GM23338 (cell line): Measurements from ENCODE around the gene NLGN1. TPM values are rescaled to one million over a fixed set of nuclear protein-coding genes. Genes with fewer than 3 reads are reported as not detected.

Experiments
- ATAC-seq: fragments of 200-7000 bp; cut with Tn5 transposase; 3 replicates; pipeline ENCODE4 v1.9.1; 2020
- DNase-seq: peaks from one replicate; pipeline ENCODE4 v3.0.0-alpha.2; 2015; ENCODE audit warnings: low spot score
- H2AFZ ChIP-seq: fragments of 200-600 bp; sonication (generic); 2 replicates; pipeline ENCODE4 v1.8.0; 2016; ENCODE audit warnings: antibody characterized with exemption, mild to moderate bottlenecking, moderate library complexity
- H3F3A ChIP-seq: fragments of 200-600 bp; sonication (generic); replicated peaks from 2 replicates; pipeline ENCODE4 v1.8.0; 2017; ENCODE audit warnings: antibody characterized with exemption, mixed run types, low read depth
- H3K27ac ChIP-seq: fragments of 200-600 bp; sonication (generic); 2 replicates; pipeline ENCODE4 v1.6.1; 2016; ENCODE audit warnings: low read depth
- H3K27me3 ChIP-seq: fragments of 200-600 bp; sonication (generic); 2 replicates; pipeline ENCODE4 v1.8.0; 2016; ENCODE audit warnings: mild to moderate bottlenecking, mixed run types, moderate library complexity; ENCODE audit not compliant: insufficient read depth
- H3K36me3 ChIP-seq: fragments of 200-600 bp; sonication (generic); 2 replicates; pipeline ENCODE4 v1.8.0; 2016; ENCODE audit warnings: mild to moderate bottlenecking; ENCODE audit not compliant: insufficient read depth
- H3K4me1 ChIP-seq: fragments of 200-600 bp; sonication (generic); 2 replicates; pipeline ENCODE4 v1.8.0; 2016; ENCODE audit warnings: mild to moderate bottlenecking, moderate library complexity; ENCODE audit not compliant: insufficient read depth
- H3K4me2 ChIP-seq: fragments of 200-600 bp; sonication (generic); 2 replicates; pipeline ENCODE4 v1.7.1; 2017; ENCODE audit warnings: mixed run types
- H3K4me3 ChIP-seq: fragments of 200-600 bp; sonication (generic); 2 replicates; pipeline ENCODE4 v1.6.1; 2016; ENCODE audit warnings: mixed run types
- H3K79me2 ChIP-seq: fragments of 200-600 bp; sonication (generic); replicated peaks from 2 replicates; pipeline ENCODE4 v1.8.0; 2017; ENCODE audit warnings: mild to moderate bottlenecking; ENCODE audit not compliant: insufficient read depth
- H3K9me2 ChIP-seq: fragments of 200-600 bp; sonication (generic); 2 replicates; pipeline ENCODE4 v1.8.0; 2017; ENCODE audit not compliant: insufficient read depth
- H4K20me1 ChIP-seq: fragments of 200-600 bp; sonication (generic); replicated peaks from 2 replicates; pipeline ENCODE4 v1.8.0; 2017; ENCODE audit warnings: mild to moderate bottlenecking; ENCODE audit not compliant: insufficient read depth
- H3K27ac Mint-ChIP-seq: 2 replicates; pipeline ENCODE4 v1.8.0; 2020; ENCODE audit warnings: inconsistent platforms, mild to moderate bottlenecking, moderate library complexity, mixed read lengths
- H3K27me3 Mint-ChIP-seq: 3 replicates; pipeline ENCODE4 v1.8.0; 2022; ENCODE audit warnings: low read depth, mild to moderate bottlenecking, moderate library complexity, mixed read lengths, inconsistent platforms; ENCODE audit not compliant: insufficient read depth, poor library complexity
- H3K36me3 Mint-ChIP-seq: 3 replicates; pipeline ENCODE4 v1.8.0; 2021; ENCODE audit warnings: low read depth, mild to moderate bottlenecking, inconsistent platforms, moderate library complexity, mixed read lengths
- H3K4me1 Mint-ChIP-seq: 3 replicates; pipeline ENCODE4 v1.8.0; 2020; ENCODE audit warnings: mild to moderate bottlenecking, inconsistent platforms, mixed read lengths
- H3K4me3 Mint-ChIP-seq: 3 replicates; pipeline ENCODE4 v1.8.0; 2021; ENCODE audit warnings: moderate library complexity, mild to moderate bottlenecking, inconsistent platforms, mixed read lengths
- H3K9me3 Mint-ChIP-seq: 3 replicates; pipeline ENCODE4 v1.8.0; 2020; ENCODE audit warnings: moderate library complexity, mild to moderate bottlenecking, inconsistent platforms, mixed read lengths
- CREB1 ChIP-seq: fragments of 250-450 bp; sonication (Bioruptor Pico); IDR thresholded peaks from 2 replicates; pipeline ENCODE4 v1.5.0; 2020; ENCODE audit warnings: low read depth, mild to moderate bottlenecking, moderate library complexity
- CTCF ChIP-seq, 2 experiments: fragments of 200-600 bp in 1 of 2; sonication (generic) in 1 of 2; conservative IDR thresholded peaks; 2 replicates each; pipeline versions ENCODE4 v1.5.1 to v1.6.1; 2016 to 2017; ENCODE audit warnings: antibody characterized with exemption in 2 of 2, low read depth in 2 of 2, mild to moderate bottlenecking in 2 of 2, moderate library complexity in 1 of 2
- EZH2 ChIP-seq: fragments of 200-600 bp; sonication (generic); IDR thresholded peaks from one replicate; pipeline ENCODE4 v1.8.0; 2017; ENCODE audit warnings: antibody characterized with exemption, mild to moderate bottlenecking, low read depth; ENCODE audit not compliant: unreplicated experiment
- EZH2phosphoT487 ChIP-seq: fragments of 200-600 bp; sonication (generic); IDR thresholded peaks from one replicate; pipeline ENCODE4 v1.8.1; 2018; ENCODE audit warnings: antibody characterized with exemption; ENCODE audit not compliant: unreplicated experiment
- JUNB ChIP-seq: IDR thresholded peaks from one replicate; pipeline ENCODE4 v1.6.1; 2016; ENCODE audit warnings: antibody characterized with exemption; ENCODE audit not compliant: unreplicated experiment
- NANOG ChIP-seq: IDR thresholded peaks from 2 replicates; pipeline ENCODE4 v1.6.1; 2016; ENCODE audit warnings: antibody characterized with exemption, borderline replicate concordance
- POLR2AphosphoS5 ChIP-seq: IDR thresholded peaks from 2 replicates; pipeline ENCODE4 v1.6.1; 2016; ENCODE audit warnings: antibody characterized with exemption, low read depth
- REST ChIP-seq: IDR thresholded peaks from one replicate; pipeline ENCODE4 v1.6.1; 2018; ENCODE audit warnings: antibody characterized with exemption; ENCODE audit not compliant: unreplicated experiment
- STAT1 ChIP-seq: IDR thresholded peaks from one replicate; pipeline ENCODE4 v1.6.1; 2016; ENCODE audit warnings: antibody characterized with exemption; ENCODE audit not compliant: unreplicated experiment
- ZNF114 ChIP-seq: fragments of 250-450 bp; sonication (Bioruptor Pico); IDR thresholded peaks from 2 replicates; pipeline ENCODE4 v1.5.0; 2020; ENCODE audit warnings: mild to moderate bottlenecking, moderate library complexity
- ZNF331 ChIP-seq: fragments of 250-450 bp; sonication (Bioruptor Pico); IDR thresholded peaks from 2 replicates; pipeline ENCODE4 v1.5.0; 2020; ENCODE audit warnings: low read depth, mild to moderate bottlenecking, moderate library complexity
- ZNF462 ChIP-seq: fragments of 250-450 bp; sonication (Bioruptor Pico); IDR thresholded peaks from 2 replicates; pipeline ENCODE4 v1.5.0; 2020; ENCODE audit warnings: mild to moderate bottlenecking, moderate library complexity
- polyA plus RNA-seq: library from polyadenylated mRNA; unstranded; fragments of >200 nt; fragmentation: Nextera tagmentation; extraction: Ambion mirVana; gene quantifications from 2 replicates; pipeline ENCODE4 v1.2.1, GENCODE V29; 2016
- total RNA-seq: library from RNA; depleted of rRNA; stranded (reverse); fragments of >200 nt; shearing (Covaris generic); gene quantifications from 2 replicates; pipeline ENCODE4 v1.2.3, GENCODE V29; 2014
- TF ChIP-seq, protein P1 (sequence below): IDR thresholded peaks from 2 replicates; pipeline ENCODE4 v1.6.1; 2016; ENCODE audit warnings: antibody characterized with exemption

NLGN1 gene
- total and polyA plus RNA-seq, 2 experiments from 2014 or later = 6.5 to 18.6 TPM

DNA sequence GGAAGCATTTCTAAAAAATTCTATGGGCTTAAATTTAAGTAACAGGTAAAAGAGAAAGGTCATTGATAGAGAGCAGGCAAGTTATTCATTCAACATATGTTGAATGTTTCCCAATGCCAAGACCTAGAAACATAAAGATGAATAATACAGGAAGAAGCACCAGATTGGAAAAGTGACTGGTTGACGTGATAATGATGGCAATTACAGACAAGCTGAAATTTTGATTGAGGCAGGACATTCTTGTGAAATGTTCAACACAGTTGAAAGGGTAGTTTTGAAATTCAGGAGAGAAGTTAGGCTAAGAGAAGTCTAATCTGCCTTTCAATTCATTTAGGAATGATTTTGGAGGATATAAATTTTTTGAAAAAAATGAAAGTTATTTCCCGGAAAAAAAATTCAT lies 925.2 kb downstream of the NLGN1 start:
- no peak overlapping the region for H3K27ac Mint-ChIP-seq
- H3K4me1 Mint-ChIP-seq = peaks cover 32% of the 10 kb centered on the region
- Histone ChIP-seq H3K4me1 (no peaks in the 10 kb centered on the region; the same call in none of the 2 replicates), H3K36me3 (no peaks in the 10 kb centered on the region), H3K79me2 (no peaks in the 10 kb centered on the region), H3K27ac (no peak overlapping the region), H3K27me3 (no peaks in the 10 kb centered on the region), H3K4me3 (no peak overlapping the region), H3K4me2 (no peak overlapping the region), H4K20me1 (no peaks in the 10 kb centered on the region), H3F3A (no peaks in the 10 kb centered on the region), H2AFZ (no peak overlapping the region), H3K9me2 (no peaks in the 10 kb centered on the region)
- no peak for ATAC-seq
- peaks cover 12% of the 10 kb centered on the region; the same call in 2 of the 3 replicates for H3K36me3 Mint-ChIP-seq
- no peak for TF ChIP-seq ZNF114
- no peak for TF ChIP-seq STAT1
- TF ChIP-seq CREB1 (CRISPR knock-in tag) = no peak
- no peak for TF ChIP-seq EZH2
- no peak for TF ChIP-seq CTCF (conservative IDR thresholded peaks at IDR 0.05; ENCODE audit: low read depth in 2 of 2)
- TF ChIP-seq ZNF462 (CRISPR knock-in tag) = no peak
- TF ChIP-seq NANOG = no peak
- no peak for TF ChIP-seq JUNB
- TF ChIP-seq ZNF331 (CRISPR knock-in tag) = no peak
- no peak for TF ChIP-seq EZH2phosphoT487
- no peak for TF ChIP-seq POLR2AphosphoS5
- TF ChIP-seq, protein P1, sequence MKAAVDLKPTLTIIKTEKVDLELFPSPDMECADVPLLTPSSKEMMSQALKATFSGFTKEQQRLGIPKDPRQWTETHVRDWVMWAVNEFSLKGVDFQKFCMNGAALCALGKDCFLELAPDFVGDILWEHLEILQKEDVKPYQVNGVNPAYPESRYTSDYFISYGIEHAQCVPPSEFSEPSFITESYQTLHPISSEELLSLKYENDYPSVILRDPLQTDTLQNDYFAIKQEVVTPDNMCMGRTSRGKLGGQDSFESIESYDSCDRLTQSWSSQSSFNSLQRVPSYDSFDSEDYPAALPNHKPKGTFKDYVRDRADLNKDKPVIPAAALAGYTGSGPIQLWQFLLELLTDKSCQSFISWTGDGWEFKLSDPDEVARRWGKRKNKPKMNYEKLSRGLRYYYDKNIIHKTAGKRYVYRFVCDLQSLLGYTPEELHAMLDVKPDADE = no peak
- TF ChIP-seq REST = no peak
- peaks cover 2% of the 10 kb centered on the region for H3K27me3 Mint-ChIP-seq
- H3K9me3 Mint-ChIP-seq = peaks cover 14% of the 10 kb centered on the region
- H3K4me3 Mint-ChIP-seq = no peak overlapping the region
- no peak for DNase-seq
